Body of pancreas (tissue), 4 donors: ENCODE results near the gene PERM1. TPM values are rescaled to one million over a fixed set of nuclear protein-coding genes. Genes with fewer than 3 reads are reported as not detected.
"Not testable (repeated sequence)": the region's sequence is repeated elsewhere in the genome, so short reads cannot be mapped to it uniquely, and the experiment has no call there.

Experiments
- ATAC-seq: fragments of 150-250 bp; one replicate; pipeline ENCODE4 v1.9.1; 2016
- DNase-seq, 4 donors: peaks; one replicate each; pipeline ENCODE4 v3.0.0-alpha.2; 2019
- H3K27ac ChIP-seq, 4 donors: fragments of 200-600 bp; sonication (generic); 1 replicate in 3 of 4; 2 replicates in 1 of 4; pipeline versions ENCODE4 v1.5.1 to v1.6.1; 2016 to 2019; ENCODE audit warnings: mild to moderate bottlenecking in 1 of 4, mixed read lengths in 1 of 4, moderate library complexity in 1 of 4
- H3K27me3 ChIP-seq, 2 donors: fragments of 200-600 bp; sonication (generic); one replicate each; pipeline ENCODE4 v1.6.0; 2016; ENCODE audit warnings: mild to moderate bottlenecking in 1 of 2
- H3K36me3 ChIP-seq, 2 donors: fragments of 200-600 bp; sonication (generic); replicated peaks in 1 of 2; 2 replicates each; pipeline ENCODE4 v1.5.1; 2016; ENCODE audit warnings: low read depth in 2 of 2; ENCODE audit not compliant: insufficient read depth in 1 of 2
- H3K4me1 ChIP-seq: fragments of 200-600 bp; sonication (generic); one replicate; pipeline ENCODE4 v1.6.0; 2016
- H3K4me3 ChIP-seq, 2 donors: fragments of 200-600 bp; sonication (generic); 1 replicate in 1 of 2; 2 replicates in 1 of 2; pipeline ENCODE4 v1.5.1; 2016 to 2019
- H3K9me3 ChIP-seq, 3 donors: fragments of 200-600 bp; sonication (generic); 1 replicate in 2 of 3; 2 replicates in 1 of 3; pipeline ENCODE4 v1.5.1; 2016
- CTCF ChIP-seq, 7 experiments: fragments of 450-650 bp in 4 of 7; fragments of 200-600 bp in 3 of 7; sonication (generic) in 3 of 7; IDR thresholded peaks; one replicate each; pipeline ENCODE4 v1.5.1; 2016 to 2019; ENCODE audit warnings: antibody characterized with exemption in 7 of 7
- POLR2A ChIP-seq, 3 donors: fragments of 450-650 bp; IDR thresholded peaks; one replicate each; pipeline ENCODE4 v1.6.1; 2016; ENCODE audit warnings: antibody characterized with exemption in 3 of 3, mild to moderate bottlenecking in 2 of 3
- WGBS, 2 donors: methylation state at CpG; one replicate each; pipeline ENCODE4 v1.1.5; 2017; 5-methylcytosine and 5-hydroxymethylcytosine counted together
- intact Hi-C: fragments of 100-400 bp; cut with DNase I; formaldehyde crosslinking; loops from one replicate; pipeline ENCODE4 v1.15.1; 2023
- total RNA-seq, 2 donors: library from RNA; depleted of rRNA; stranded (reverse); fragments of >200 nt; gene quantifications; one replicate each; pipeline ENCODE4 v1.1.0, GENCODE V29; 2016

Gene PERM1
- total RNA-seq, 2 donors from 2014 or later = not detected

- no peak for ATAC-seq
- 35 to 63% methylated on average over 1 to 30 of the region's 33 CpGs for WGBS, 2 donors
- H3K4me1 ChIP-seq = peaks cover 62% of the 10 kb centered on the region
- DNase-seq = peak; percentile 62 to 76 (median 67)
- H3K27ac ChIP-seq = peak overlapping the region; percentile 80 to 93 (median 90)
- intact Hi-C loops = no loop called here
- TF ChIP-seq POLR2A (IDR thresholded peaks at IDR 0.05) (peak in 2 of 3 donors; percentile 41 to 50), CTCF (IDR thresholded peaks at IDR 0.05) (no peak)
- no peaks in the 10 kb centered on the region for H3K27me3 ChIP-seq
- no peaks in the 10 kb centered on the region for H3K9me3 ChIP-seq
- H3K4me3 ChIP-seq = peak overlapping the region in 1 of 2 donors; percentile 65
- no peaks in the 10 kb centered on the region for H3K36me3 ChIP-seq
Measured at GRCh38 chr1:1021010-1021919, 39.4 kb upstream of the PERM1 start.

GRCh38 chr1:1020415-1021009 lies 38.6 kb upstream of the PERM1 start:
- intact Hi-C loops = no loop called here
- H3K4me1 ChIP-seq = peaks cover 56% of the 10 kb centered on the region
- H3K9me3 ChIP-seq = no peaks in the 10 kb centered on the region
- peak overlapping the region; percentile 80 to 93 (median 90) for H3K27ac ChIP-seq
- peak overlapping the region; percentile 41 to 65 for H3K4me3 ChIP-seq
- no peaks in the 10 kb centered on the region for H3K27me3 ChIP-seq
- WGBS, 2 donors = 0 to 1% methylated on average over 6 to 15 of the region's 59 CpGs
- ATAC-seq (no peak), DNase-seq (no peak)
- H3K36me3 ChIP-seq = no peaks in the 10 kb centered on the region
- TF ChIP-seq POLR2A (IDR thresholded peaks at IDR 0.05) (no peak), CTCF (IDR thresholded peaks at IDR 0.05) (no peak)

- peak within 1 kb of the TSS; percentile 41 to 65 for H3K4me3 ChIP-seq
- intact Hi-C loops = no loop called here
- DNase-seq (peak in 3 of 4 donors; percentile 53 to 59 (median 58)), ATAC-seq (no peak)
- TF ChIP-seq POLR2A (IDR thresholded peaks at IDR 0.05) (no peak), CTCF (IDR thresholded peaks at IDR 0.05) (no peak)
- no peaks in the 10 kb centered on the region for H3K9me3 ChIP-seq
- H3K4me1 ChIP-seq = peaks cover 50% of the 10 kb centered on the region
- H3K36me3 ChIP-seq = no peaks in the 10 kb centered on the region
- 1% methylated on average over 23 of the region's 58 CpGs; no CpG with 5 or more reads in 1 of the 2 donors for WGBS, 2 donors
- peak within 1 kb of the TSS; percentile 80 to 93 (median 90) for H3K27ac ChIP-seq
- no peaks in the 10 kb centered on the region for H3K27me3 ChIP-seq
Measured at GRCh38 chr1:1020000-1020404, 38.1 kb upstream of the PERM1 start, which contains the start of gene AGRN. TSS of gene AGRN (plus strand) at chr1:1020120. CDS start at chr1:1020173, 53 bp downstream.

- H3K4me1 ChIP-seq = peaks cover 47% of the 10 kb centered on the region
- peak overlapping the region; percentile 80 to 93 (median 90) for H3K27ac ChIP-seq
- TF ChIP-seq POLR2A (IDR thresholded peaks at IDR 0.05) (no peak), CTCF (IDR thresholded peaks at IDR 0.05) (peak; percentile 32 to 65 (median 52))
- H3K4me3 ChIP-seq = peak overlapping the region in 1 of 2 donors; percentile 37
- peak; percentile 87 for ATAC-seq
- no peaks in the 10 kb centered on the region for H3K27me3 ChIP-seq
- DNase-seq = peak; percentile 82 to 90 (median 86)
- 2 to 20% methylated on average over 1 to 65 of the region's 91 CpGs for WGBS, 2 donors
- intact Hi-C loops = no loop called here
- H3K36me3 ChIP-seq = no peaks in the 10 kb centered on the region
- H3K9me3 ChIP-seq = no peaks in the 10 kb centered on the region
Measured at GRCh38 chr1:1019122-1019999, 37.5 kb upstream of the PERM1 start.

GRCh38 chr1:1018321-1018685 lies 36.4 kb upstream of the PERM1 start:
- H3K27ac ChIP-seq, DNase-seq, intact Hi-C loops, H3K9me3 ChIP-seq, ATAC-seq, H3K36me3 ChIP-seq, H3K27me3 ChIP-seq, H3K4me3 ChIP-seq: not testable (repeated sequence)
- peaks cover 47% of the 10 kb centered on the region for H3K4me1 ChIP-seq
- WGBS, 2 donors = 91% methylated on average over 15 of the region's 26 CpGs; no CpG with 5 or more reads in 1 of the 2 donors

GRCh38 chr1:1017397-1018320 lies 35.8 kb upstream of the PERM1 start:
- WGBS, 2 donors = 58 to 69% methylated on average over 9 to 16 of the region's 17 CpGs
- ATAC-seq, intact Hi-C loops, H3K36me3 ChIP-seq, H3K27me3 ChIP-seq, H3K27ac ChIP-seq, DNase-seq, H3K4me3 ChIP-seq, H3K9me3 ChIP-seq: not testable (repeated sequence)
- peaks cover 43% of the 10 kb centered on the region for H3K4me1 ChIP-seq
